Osteoblast (primary cell): ENCODE measurements around the gene SLC22A14. TPM values are rescaled to one million over a fixed set of nuclear protein-coding genes. Genes with fewer than 3 reads are reported as not detected.
A peak's percentile ranks its signal among the peaks of the same experiment; 100 is the strongest.

Experiments used
- DNase-seq: peaks from one replicate; pipeline ENCODE4 v3.0.0; 2011; ENCODE audit warnings: low spot score, mixed read lengths; ENCODE audit not compliant: insufficient read length; ENCODE audit errors: missing footprints
- H2AFZ ChIP-seq: 2 replicates; pipeline ENCODE4 v1.6.0; 2011; ENCODE audit warnings: mild to moderate bottlenecking, low read length
- H3K27ac ChIP-seq: 2 replicates; pipeline ENCODE4 v1.5.1; 2011; ENCODE audit warnings: mild to moderate bottlenecking, low read depth, low read length, moderate library complexity
- H3K27me3 ChIP-seq: 2 replicates; pipeline ENCODE4 v1.6.0; 2012; ENCODE audit warnings: mild to moderate bottlenecking, control low read depth, inconsistent platforms, low read length, moderate library complexity; ENCODE audit not compliant: insufficient read depth
- H3K36me3 ChIP-seq: 2 replicates; pipeline ENCODE4 v1.5.1; 2011; ENCODE audit warnings: mild to moderate bottlenecking, low read length, control low read depth, moderate library complexity; ENCODE audit not compliant: insufficient read depth
- H3K4me1 ChIP-seq: 2 replicates; pipeline ENCODE4 v1.5.1; 2011; ENCODE audit warnings: mild to moderate bottlenecking, low read length, control low read depth, moderate library complexity; ENCODE audit not compliant: insufficient read depth
- H3K4me2 ChIP-seq: 2 replicates; pipeline ENCODE4 v1.6.0; 2011; ENCODE audit warnings: mild to moderate bottlenecking, low read length; ENCODE audit not compliant: insufficient read depth
- H3K4me3 ChIP-seq: fragments of 200-600 bp; sonication (generic); 3 replicates; pipeline ENCODE4 v1.5.1; 2012; ENCODE audit warnings: mild to moderate bottlenecking, low read length, inconsistent platforms; ENCODE audit not compliant: insufficient read depth
- H3K79me2 ChIP-seq: 2 replicates; pipeline ENCODE4 v1.6.0; 2012; ENCODE audit warnings: mild to moderate bottlenecking, low read length, control low read depth, inconsistent platforms; ENCODE audit not compliant: insufficient read depth
- H3K9me3 ChIP-seq: 2 replicates; pipeline ENCODE4 v1.5.1; 2011; ENCODE audit warnings: low read depth, low read length, control low read depth
- H4K20me1 ChIP-seq: 2 replicates; pipeline ENCODE4 v1.6.0; 2012; ENCODE audit warnings: mild to moderate bottlenecking, low read length, control low read depth; ENCODE audit not compliant: insufficient read depth
- CTCF ChIP-seq: IDR thresholded peaks from 2 replicates; pipeline ENCODE4 v1.5.1; 2011; ENCODE audit warnings: mild to moderate bottlenecking, low read depth, low read length, moderate library complexity; ENCODE audit errors: extremely low read depth
- total RNA-seq: library from RNA; depleted of rRNA; stranded (reverse); fragments of >200 nt; gene quantifications from 2 replicates; pipeline ENCODE4 v1.2.3, GENCODE V29; 2012

Gene SLC22A14
- total RNA-seq, 1 donor: 0.36 TPM

- DNase-seq: no peak
- Histone ChIP-seq H2AFZ (no peak overlapping the region), H3K9me3 (no peaks in the 10 kb centered on the region), H3K36me3 (no peaks in the 10 kb centered on the region), H3K4me1 (no peaks in the 10 kb centered on the region), H4K20me1 (no peaks in the 10 kb centered on the region), H3K27ac (no peak overlapping the region), H3K27me3 (no peaks in the 10 kb centered on the region), H3K4me2 (no peak overlapping the region), H3K4me3 (no peak overlapping the region), H3K79me2 (no peaks in the 10 kb centered on the region)
- TF ChIP-seq CTCF: no peak
Observed at GRCh38 chr3:38308456-38308855, 26.4 kb downstream of the SLC22A14 start.

GRCh38 chr3:38311476-38311875 lies 29.4 kb downstream of the SLC22A14 start:
- H3K79me2 ChIP-seq: no peaks in the 10 kb centered on the region
- no peaks in the 10 kb centered on the region for H4K20me1 ChIP-seq
- H3K36me3 ChIP-seq: no peaks in the 10 kb centered on the region
- H3K4me2 ChIP-seq: no peak overlapping the region
- no peak overlapping the region for H2AFZ ChIP-seq
- DNase-seq: no peak
- no peaks in the 10 kb centered on the region for H3K27me3 ChIP-seq
- no peak overlapping the region for H3K4me3 ChIP-seq
- no peaks in the 10 kb centered on the region for H3K9me3 ChIP-seq
- H3K4me1 ChIP-seq: no peaks in the 10 kb centered on the region
- H3K27ac ChIP-seq: no peak overlapping the region
- no peak for TF ChIP-seq CTCF

- H3K4me3 ChIP-seq: no peak overlapping the region
- no peaks in the 10 kb centered on the region for H3K4me1 ChIP-seq
- TF ChIP-seq CTCF: no peak
- DNase-seq: peak; percentile 73
- no peaks in the 10 kb centered on the region for H3K36me3 ChIP-seq
- H3K4me2 ChIP-seq: no peak overlapping the region
- no peaks in the 10 kb centered on the region for H3K79me2 ChIP-seq
- H3K27ac ChIP-seq: no peak overlapping the region
- H3K9me3 ChIP-seq: no peaks in the 10 kb centered on the region
- H4K20me1 ChIP-seq: no peaks in the 10 kb centered on the region
- no peak overlapping the region for H2AFZ ChIP-seq
- H3K27me3 ChIP-seq: no peaks in the 10 kb centered on the region
Observed at GRCh38 chr3:38311941-38312340, 29.8 kb downstream of the SLC22A14 start.

GRCh38 chr3:38312356-38312755 lies 30.3 kb downstream of the SLC22A14 start:
- H3K27ac ChIP-seq: no peak overlapping the region
- no peaks in the 10 kb centered on the region for H3K4me1 ChIP-seq

More at GRCh38 chr3:38312356-38312755, 30.3 kb downstream of the SLC22A14 start:
- TF ChIP-seq CTCF: no peak
- H3K4me3 ChIP-seq: no peak overlapping the region
- no peaks in the 10 kb centered on the region for H4K20me1 ChIP-seq
- no peak overlapping the region for H3K4me2 ChIP-seq
- H3K9me3 ChIP-seq: no peaks in the 10 kb centered on the region
- no peaks in the 10 kb centered on the region for H3K79me2 ChIP-seq
- peak; percentile 46 for DNase-seq
- H3K36me3 ChIP-seq: no peaks in the 10 kb centered on the region
- H2AFZ ChIP-seq: no peak overlapping the region
- H3K27me3 ChIP-seq: no peaks in the 10 kb centered on the region
